KOPT-K1 (cell line): ENCODE measurements around the gene DDX10.
"Not testable (repeated sequence)": the region's sequence is repeated elsewhere in the genome, so short reads cannot be mapped to it uniquely, and the experiment has no call there.

Source experiments
- H3K27ac ChIP-seq: fragments of 200-600 bp; sonication (generic); 2 replicates; pipeline ENCODE4 v1.5.1; 2016; ENCODE audit warnings: antibody characterized with exemption, mild to moderate bottlenecking, low read depth, low read length; ENCODE audit not compliant: poor library complexity, severe bottlenecking
- H3K36me3 ChIP-seq: fragments of 200-600 bp; sonication (generic); 2 replicates; pipeline ENCODE4 v1.5.1; 2017; ENCODE audit warnings: antibody characterized with exemption, mild to moderate bottlenecking, low read length, moderate library complexity; ENCODE audit not compliant: insufficient read depth
- H3K9me3 ChIP-seq: fragments of 200-600 bp; sonication (generic); 2 replicates; pipeline ENCODE4 v1.5.1; 2017; ENCODE audit warnings: antibody characterized with exemption, low read length, mild to moderate bottlenecking; ENCODE audit not compliant: insufficient read depth, poor library complexity, severe bottlenecking

The DDX10 gene

GRCh38 chr11:108643974-108644373 is 20.9 kb upstream of the DDX10 start:
- no peaks in the 10 kb centered on the region for H3K9me3 ChIP-seq
- H3K27ac ChIP-seq, result no peak overlapping the region
- no peaks in the 10 kb centered on the region for H3K36me3 ChIP-seq

GRCh38 chr11:108645970-108646369 is 18.9 kb upstream of the DDX10 start:
- Histone ChIP-seq H3K27ac (no peak overlapping the region), H3K36me3 (no peaks in the 10 kb centered on the region), H3K9me3 (no peaks in the 10 kb centered on the region)

GRCh38 chr11:108647387-108647700 is 17.5 kb upstream of the DDX10 start:
- no peaks in the 10 kb centered on the region for H3K36me3 ChIP-seq
- H3K9me3 ChIP-seq, result no peaks in the 10 kb centered on the region
- no peak overlapping the region for H3K27ac ChIP-seq

DNA sequence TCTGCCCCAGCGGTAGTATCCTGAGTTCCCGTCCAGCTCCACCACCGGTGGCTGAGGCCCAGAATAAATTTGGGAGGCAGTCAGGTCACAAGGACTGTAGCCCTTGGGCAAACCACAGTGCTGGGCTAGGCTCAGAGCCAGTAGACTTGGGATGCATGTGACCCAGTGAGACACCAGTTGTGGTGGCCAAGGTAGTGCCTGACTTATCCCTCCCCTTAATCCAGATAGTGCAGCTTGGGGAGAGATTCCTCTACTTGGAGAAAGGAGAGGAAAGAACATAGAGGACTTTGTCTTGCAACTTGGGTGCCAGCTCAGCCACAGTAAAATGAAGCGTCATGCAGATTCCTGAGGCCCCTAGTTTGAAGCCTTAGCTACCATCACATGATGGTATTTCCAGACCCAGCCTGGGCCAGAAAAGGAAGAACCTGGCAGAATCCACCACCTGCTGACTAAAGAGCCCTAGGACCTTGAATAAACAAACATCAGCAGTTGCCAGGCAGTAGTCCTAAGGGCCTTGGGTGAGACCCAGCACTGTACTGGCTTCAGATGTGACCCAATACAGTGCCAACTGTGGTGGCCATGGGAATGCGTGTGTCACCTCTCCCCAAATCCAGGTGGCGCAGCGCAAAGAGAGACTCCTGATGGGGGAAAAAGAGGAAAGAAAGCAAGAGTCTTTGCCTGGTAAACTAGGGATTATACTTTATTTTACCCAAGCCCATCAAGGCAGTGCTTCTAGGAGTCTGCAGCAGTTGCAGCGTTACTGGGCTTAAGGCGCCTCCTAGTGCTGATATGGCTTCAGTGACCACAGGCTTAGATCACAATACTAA is 17.0 kb upstream of the DDX10 start:
- no peaks in the 10 kb centered on the region for H3K9me3 ChIP-seq
- H3K36me3 ChIP-seq, result no peaks in the 10 kb centered on the region
- no peak overlapping the region for H3K27ac ChIP-seq

DNA sequence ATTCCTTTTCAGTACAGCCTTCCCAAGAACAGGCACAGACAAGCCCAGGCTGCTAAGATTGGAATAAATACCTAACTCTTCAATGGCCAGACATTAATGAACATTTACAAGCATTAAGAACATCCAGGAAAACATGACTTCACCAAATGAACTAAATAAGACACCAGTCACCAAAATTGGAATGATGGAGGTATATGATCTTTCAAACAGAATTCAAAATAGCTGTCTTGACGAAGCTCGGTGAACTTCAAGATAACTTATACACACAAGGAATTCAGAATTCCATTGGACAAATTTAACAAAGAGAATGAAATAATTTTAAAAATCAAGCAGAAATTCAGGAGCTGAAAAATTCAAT is 16.4 kb upstream of the DDX10 start:
- Histone ChIP-seq H3K9me3 (no peaks in the 10 kb centered on the region), H3K36me3 (no peaks in the 10 kb centered on the region)

DNA sequence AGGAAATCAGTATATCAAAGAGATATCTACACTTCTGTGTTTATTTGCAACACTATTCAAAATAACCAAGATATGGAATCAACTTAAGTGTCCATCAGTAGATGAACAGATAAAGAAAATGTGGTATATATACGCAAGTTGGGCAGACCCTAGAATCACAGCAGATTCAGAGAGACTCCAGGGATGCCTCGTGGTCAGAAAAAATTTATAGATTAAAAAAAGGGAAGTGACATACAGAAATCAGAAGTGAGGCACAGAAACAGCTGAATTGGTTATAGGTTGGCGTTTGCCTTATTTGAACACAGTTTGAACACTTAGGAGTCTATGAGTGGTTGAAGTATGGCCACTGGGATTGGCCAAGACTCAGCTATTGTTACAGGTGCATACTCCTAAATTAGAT is 10.8 kb upstream of the DDX10 start:
- not testable (repeated sequence) for H3K27ac ChIP-seq, H3K9me3 ChIP-seq, H3K36me3 ChIP-seq

More for the DNA sequence above, 16.4 kb upstream of the DDX10 start:
- H3K27ac ChIP-seq, result no peak overlapping the region

- H3K27ac ChIP-seq, result no peak overlapping the region
These were observed 9.8 kb upstream of the DDX10 start for GRCh38 chr11:108654994-108655631.

GRCh38 chr11:108662700-108663099 is 2.2 kb upstream of the DDX10 start:
- H3K36me3 ChIP-seq, result peaks cover 9% of the 10 kb centered on the region; the same call in 1 of the 2 replicates
- no peaks in the 10 kb centered on the region for H3K9me3 ChIP-seq
- H3K27ac ChIP-seq, result no peak overlapping the region

More at GRCh38 chr11:108654994-108655631, 9.8 kb upstream of the DDX10 start:
- no peaks in the 10 kb centered on the region for H3K36me3 ChIP-seq
- no peaks in the 10 kb centered on the region for H3K9me3 ChIP-seq

DNA sequence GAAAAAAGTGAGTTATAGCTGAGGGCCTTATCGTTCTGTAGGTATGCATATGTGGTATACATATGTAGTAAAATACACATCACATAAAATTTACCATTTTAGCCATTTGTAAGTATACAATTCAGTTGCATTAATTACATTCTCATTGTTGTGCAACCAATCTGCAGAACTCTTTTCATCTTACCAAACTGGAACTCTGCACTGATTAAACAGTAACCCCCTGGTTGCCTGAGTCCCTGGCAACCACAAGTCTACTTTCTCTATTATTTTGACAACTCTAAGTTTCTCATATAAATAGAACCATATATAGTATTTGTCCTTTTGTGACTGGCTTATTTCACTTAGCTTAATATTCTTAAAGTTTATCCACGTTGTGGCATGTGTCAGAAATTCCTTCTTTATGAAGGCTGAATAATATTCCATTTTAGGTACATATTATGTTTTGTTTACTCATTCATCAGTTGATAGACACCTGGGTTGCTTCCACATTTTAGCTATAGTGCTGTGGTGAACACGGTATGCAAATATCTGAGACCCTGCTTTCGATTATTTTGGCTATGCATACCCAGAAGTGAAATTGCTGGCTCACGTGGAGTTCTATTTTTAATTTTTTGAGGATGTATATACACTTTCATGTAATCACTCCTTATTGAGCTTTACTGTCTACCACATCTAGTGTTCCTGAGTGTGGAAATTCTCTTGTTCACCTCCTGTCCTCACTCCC is 1.6 kb upstream of the DDX10 start:
- Histone ChIP-seq H3K36me3 (peaks cover 15% of the 10 kb centered on the region), H3K27ac (no peak overlapping the region), H3K9me3 (no peaks in the 10 kb centered on the region)

DNA sequence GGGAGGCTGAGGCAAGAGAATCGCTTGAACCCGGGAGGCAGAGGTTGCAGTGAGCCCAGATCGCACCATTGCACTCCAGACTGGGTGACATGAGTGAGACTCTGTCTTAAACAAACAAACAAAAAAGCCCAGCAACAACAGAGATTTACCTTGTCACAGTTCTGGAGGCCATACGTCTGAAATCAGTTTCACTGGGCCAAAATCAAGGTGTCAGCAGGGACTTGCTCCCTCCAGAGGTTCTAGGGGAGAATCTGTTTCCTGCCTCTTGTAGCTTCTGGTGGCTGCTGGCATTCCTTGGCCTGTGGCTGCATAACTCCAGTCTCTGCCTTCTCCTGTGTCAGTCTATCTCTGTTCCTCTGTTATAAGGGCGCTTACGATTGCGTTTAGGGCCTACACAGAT is 1.5 kb downstream of the DDX10 start:
- no peak overlapping the region for H3K27ac ChIP-seq
- H3K36me3 ChIP-seq, result peaks cover 36% of the 10 kb centered on the region
- no peaks in the 10 kb centered on the region for H3K9me3 ChIP-seq

- Histone ChIP-seq H3K36me3 (peaks cover 41% of the 10 kb centered on the region), H3K27ac (no peak overlapping the region), H3K9me3 (no peaks in the 10 kb centered on the region)
These were observed 4.4 kb downstream of the DDX10 start for GRCh38 chr11:108669286-108669685.

- H3K27ac ChIP-seq, result no peak overlapping the region
- H3K9me3 ChIP-seq, result no peaks in the 10 kb centered on the region
- peaks cover 44% of the 10 kb centered on the region for H3K36me3 ChIP-seq
These were observed 4.8 kb downstream of the DDX10 start for GRCh38 chr11:108669711-108670110.

DNA sequence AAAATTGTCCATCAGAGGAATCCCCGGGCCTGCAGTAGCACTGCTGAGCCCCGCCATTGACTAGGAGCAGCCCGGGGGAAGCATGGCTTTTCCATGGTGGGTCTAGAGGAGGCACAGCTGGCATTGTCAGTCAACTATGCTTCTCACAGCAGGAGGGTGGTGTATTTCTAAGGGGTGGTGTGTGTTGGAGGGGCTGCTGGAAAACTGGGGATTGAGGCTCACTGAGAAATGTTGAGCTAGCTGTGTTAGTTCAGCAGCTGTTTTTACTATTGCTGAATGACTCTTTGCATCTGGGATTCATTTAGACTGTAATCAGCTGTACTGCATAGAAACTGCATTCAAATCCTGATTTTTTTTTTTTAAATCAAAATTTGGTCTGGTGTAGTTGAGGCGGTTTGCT is 5.6 kb downstream of the DDX10 start:
- Histone ChIP-seq H3K27ac (no peak overlapping the region), H3K9me3 (no peaks in the 10 kb centered on the region), H3K36me3 (peaks cover 51% of the 10 kb centered on the region)

GRCh38 chr11:108672113-108672512 is 7.2 kb downstream of the DDX10 start:
- Histone ChIP-seq H3K36me3 (peaks cover 63% of the 10 kb centered on the region), H3K27ac (no peak overlapping the region), H3K9me3 (no peaks in the 10 kb centered on the region)

DNA sequence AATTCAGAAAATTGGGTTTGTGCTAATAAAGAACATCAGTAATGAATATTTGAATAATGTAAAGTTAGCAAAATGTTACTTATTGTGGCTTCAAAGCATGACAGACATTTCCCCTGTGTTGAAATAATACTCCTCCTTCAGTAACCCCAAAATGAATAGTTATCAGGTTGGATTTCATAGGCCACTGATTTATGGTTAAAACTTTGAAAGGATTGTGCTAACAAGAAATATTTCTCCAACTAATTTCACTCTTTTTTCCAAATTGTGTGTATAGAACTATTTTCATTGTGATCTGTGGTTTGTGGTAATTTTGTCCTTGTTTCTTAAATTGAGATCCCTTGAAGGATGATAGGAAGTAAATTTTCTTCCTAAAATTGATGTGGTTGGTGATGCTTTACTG is 7.9 kb downstream of the DDX10 start:
- H3K27ac ChIP-seq, result no peak overlapping the region
- no peaks in the 10 kb centered on the region for H3K9me3 ChIP-seq
- H3K36me3 ChIP-seq, result peaks cover 63% of the 10 kb centered on the region
